Measurements from ENCODE around the gene CNN2.

Gene CNN2

GRCh38 chr19:1053176-1054101 lies 27.0 kb downstream of the CNN2 start:
- no peak for DNase-seq

DNA sequence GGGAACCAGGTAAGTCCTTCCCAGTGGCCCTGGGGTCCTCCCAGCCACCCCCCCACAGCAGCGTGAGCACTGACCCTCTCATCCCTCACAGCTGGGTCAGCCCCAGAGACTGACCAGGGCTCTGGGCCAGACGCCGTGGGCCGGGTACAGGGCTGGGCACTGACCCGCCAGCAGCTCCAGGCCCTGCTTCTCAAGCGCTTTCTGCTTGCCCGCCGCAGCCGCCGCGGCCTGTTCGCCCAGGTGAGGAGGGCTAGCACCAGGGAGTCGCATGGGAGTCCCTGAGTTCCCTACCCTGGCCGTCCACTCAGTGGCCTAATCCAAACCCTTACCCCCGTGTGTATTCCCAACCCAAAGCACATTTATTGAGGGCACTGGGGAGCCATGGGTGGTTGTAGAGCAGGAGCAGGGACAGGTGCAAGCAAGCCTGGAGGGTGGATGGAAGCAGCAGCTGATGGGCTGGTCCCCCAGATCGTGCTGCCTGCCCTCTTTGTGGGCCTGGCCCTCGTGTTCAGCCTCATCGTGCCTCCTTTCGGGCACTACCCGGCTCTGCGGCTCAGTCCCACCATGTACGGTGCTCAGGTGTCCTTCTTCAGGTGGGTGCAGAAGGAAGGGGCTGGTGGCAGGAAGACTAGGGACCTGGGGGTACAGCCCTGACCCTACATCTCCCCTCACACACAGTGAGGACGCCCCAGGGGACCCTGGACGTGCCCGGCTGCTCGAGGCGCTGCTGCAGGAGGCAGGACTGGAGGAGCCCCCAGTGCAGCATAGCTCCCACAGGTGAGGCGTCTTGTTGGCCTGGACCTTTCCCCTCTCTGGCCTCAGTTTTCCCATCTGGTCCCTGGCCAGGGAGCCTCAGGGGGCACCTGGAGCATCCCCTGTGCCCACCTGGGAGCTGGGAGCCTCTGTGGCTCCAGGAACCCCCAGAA lies 28.0 kb downstream of the CNN2 start:
- DNase-seq: no peak

- DNase-seq: no peak
Observed at GRCh38 chr19:1055028-1055425, 28.6 kb downstream of the CNN2 start.

- no peak for DNase-seq
Observed at GRCh38 chr19:1055886-1056620, 29.6 kb downstream of the CNN2 start.

- peak in 1 of 2 experiments; percentile 47 for DNase-seq
Observed at GRCh38 chr19:1057176-1057855, 30.9 kb downstream of the CNN2 start.

GRCh38 chr19:1058112-1058511 lies 31.7 kb downstream of the CNN2 start:
- DNase-seq: no peak

DNA sequence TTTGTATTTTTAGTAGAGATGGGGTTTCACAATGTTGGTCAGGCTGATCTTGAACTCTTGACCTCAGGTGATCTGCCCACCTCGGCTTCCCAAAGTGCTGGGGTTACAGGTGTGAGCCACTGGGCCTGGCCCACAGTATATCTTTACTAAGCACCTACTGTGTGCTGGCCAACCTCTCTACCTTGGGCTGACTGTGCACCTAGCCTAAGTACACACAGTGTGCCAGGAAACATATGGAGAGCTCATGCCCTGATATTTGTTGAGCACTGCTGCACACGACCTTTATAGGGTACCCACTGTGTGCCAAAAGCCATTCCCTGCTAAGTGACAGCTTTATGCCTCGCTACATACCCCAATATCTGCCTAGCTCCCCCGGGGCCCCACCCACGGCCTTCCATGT lies 34.3 kb downstream of the CNN2 start:
- DNase-seq: no peak

DNA sequence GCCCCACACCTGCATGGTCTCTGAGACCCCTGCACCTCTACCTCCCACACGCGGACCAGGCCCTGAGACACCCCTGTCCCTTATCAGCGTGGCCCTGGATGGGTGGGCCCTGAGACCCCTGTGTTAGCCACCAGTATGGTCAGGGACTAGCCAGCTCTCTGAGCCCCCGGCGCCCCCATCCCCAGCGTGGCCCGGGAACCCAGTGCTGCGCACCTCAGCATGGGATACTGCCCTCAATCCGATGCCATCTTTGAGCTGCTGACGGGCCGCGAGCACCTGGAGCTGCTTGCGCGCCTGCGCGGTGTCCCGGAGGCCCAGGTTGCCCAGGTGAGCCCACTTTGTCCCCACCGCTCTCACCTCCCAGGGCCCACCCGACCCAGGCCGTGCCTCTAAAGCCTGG lies 35.6 kb downstream of the CNN2 start:
- DNase-seq: no peak

DNA sequence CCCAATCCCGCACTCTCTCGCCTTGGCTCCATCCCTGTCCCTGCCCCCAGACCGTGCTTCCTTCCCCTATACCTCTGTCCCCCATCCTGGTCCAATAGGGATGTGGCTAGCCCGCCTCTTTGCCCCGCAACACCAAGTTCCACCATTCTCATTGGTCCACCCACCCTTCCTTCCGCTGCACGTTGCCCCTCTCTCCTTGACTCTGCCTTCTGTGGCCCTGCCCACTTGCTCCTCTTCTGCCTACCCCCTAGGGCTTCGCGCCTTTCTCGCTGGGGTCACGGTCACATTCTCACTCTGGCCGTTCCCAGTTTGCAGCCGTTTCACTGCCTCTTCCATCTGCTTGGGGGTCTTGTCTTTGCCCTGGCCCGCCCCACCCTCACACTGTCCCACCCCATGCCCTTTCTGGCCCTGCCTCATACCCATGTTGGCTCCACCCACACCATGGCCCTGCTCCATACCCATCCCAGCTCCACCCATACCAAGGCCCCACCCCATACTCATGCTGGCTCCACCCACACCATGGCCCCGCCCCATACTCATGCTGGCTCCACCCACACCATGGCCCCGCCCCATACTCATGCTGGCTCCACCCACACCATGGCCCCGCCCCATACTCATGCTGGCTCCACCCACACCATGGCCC lies 36.1 kb downstream of the CNN2 start:
- DNase-seq: no peak

- no peak for DNase-seq
Observed at GRCh38 chr19:1063030-1063908, 36.9 kb downstream of the CNN2 start.

- DNase-seq: no peak
Observed at GRCh38 chr19:1063909-1064660, 37.7 kb downstream of the CNN2 start.

DNA sequence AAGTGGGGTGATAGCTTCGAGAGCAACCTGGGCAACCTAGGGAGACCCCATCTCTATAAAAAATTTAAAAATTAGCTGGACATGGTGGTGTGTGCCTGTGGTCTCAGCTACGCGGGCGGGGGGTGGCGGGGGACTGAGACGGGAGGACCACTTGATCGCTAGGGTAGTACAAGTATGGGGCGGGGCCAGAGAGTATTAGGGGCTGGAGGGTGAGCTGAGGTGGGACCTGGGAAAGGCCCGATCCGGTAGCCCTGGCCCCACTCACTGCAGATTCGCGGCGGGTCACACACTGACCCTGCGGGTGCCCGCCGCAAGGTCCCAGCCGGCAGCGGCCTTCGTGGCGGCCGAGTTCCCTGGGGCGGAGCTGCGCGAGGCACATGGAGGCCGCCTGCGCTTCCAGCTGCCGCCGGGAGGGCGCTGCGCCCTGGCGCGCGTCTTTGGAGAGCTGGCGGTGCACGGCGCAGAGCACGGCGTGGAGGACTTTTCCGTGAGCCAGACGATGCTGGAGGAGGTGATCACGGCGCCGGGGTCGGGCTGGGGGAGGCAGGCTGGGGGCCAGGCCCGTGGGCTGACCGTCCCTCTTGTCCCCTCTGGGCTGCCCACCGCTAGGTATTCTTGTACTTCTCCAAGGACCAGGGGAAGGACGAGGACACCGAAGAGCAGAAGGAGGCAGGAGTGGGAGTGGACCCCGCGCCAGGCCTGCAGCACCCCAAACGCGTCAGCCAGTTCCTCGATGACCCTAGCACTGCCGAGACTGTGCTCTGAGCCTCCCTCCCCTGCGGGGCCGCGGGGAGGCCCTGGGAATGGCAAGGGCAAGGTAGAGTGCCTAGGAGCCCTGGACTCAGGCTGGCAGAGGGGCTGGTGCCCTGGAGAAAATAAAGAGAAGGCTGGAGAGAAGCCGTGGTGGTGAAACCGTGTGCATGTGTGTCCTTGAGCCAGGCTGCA lies 38.5 kb downstream of the CNN2 start:
- DNase-seq: peak in 1 of 2 experiments; percentile 40

DNA sequence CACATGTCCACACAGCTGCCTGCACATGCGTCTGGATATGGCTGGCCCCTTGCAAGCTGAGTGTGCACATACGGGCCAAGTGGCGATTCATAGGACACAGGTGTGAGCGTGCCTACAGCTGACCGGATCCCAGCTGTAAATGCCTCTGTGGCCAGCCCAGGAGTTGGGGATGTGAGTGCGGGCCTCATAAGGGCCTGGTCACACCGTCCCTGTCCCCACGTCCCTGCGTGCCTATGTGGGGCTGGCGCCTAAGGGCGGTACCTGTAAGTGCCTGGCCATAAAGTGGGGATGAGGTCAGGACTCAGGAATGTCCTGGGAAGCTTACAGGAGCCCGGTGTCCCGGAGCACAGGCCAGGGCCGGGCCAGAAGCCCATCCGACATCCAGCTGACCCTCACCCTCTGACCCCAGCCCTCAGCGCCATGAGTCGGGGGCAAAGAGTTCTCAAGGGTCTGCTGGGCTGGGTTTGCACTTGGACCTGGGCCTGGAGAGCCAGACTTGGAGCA lies 39.2 kb downstream of the CNN2 start:
- no peak for DNase-seq

DNA sequence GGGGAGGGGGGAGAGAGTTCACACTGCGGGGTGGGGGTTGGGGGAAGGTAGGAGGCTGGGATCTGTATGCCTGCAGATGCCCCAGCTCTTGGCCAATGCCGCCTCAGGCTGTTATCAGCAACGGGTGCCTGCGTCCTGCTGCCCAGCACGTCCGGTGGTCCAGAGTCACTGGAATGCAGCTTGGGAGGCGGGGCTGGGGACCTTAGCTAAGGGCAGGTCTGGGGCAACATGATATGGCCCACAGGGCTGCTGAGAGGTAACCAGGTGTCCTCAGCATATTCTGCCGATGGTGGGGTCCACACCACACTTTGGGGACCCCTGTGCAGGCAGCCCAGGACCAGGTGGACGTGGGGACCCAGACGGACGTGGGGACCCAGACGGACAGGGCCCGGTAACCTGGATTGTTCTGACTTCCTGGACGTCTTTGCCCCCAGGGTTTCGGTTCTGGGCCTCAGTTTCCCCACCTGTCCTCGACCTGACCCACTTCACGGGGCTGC lies 39.9 kb downstream of the CNN2 start:
- DNase-seq: no peak

- no peak for DNase-seq
Observed at GRCh38 chr19:1066748-1067340, 40.4 kb downstream of the CNN2 start, which contains the start of gene ARHGAP45. Gene ARHGAP45 (plus strand): TSS chr19:1067167. CDS start chr19:1067406, 239 bp downstream.

GRCh38 chr19:1067341-1067957 lies 41.0 kb downstream of the CNN2 start:
- DNase-seq: no peak

All from NCI-H2081 (cell line).